DOHH2 (cell line): ENCODE data around the gene SFTPB.

Source experiments
- CTCF ChIP-seq: fragments of 200-600 bp; sonication (generic); IDR thresholded peaks from one replicate; pipeline ENCODE4 v1.5.1; 2014; ENCODE audit warnings: antibody characterized with exemption, mild to moderate bottlenecking, low read depth, low read length; ENCODE audit not compliant: poor library complexity, severe bottlenecking
- EZH2phosphoT487 ChIP-seq: fragments of 200-600 bp; sonication (generic); IDR thresholded peaks from 2 replicates; pipeline ENCODE4 v1.6.1; 2017; ENCODE audit warnings: borderline replicate concordance, mild to moderate bottlenecking, antibody characterized with exemption, low read length, moderate library complexity, mixed read lengths

GRCh38 chr2:85656468-85656867 lies 11.5 kb downstream of the SFTPB start:
- TF ChIP-seq CTCF (no peak), EZH2phosphoT487 (no peak)
